Activated CD4-positive, alpha-beta T cell treated with anti-CD3 and anti-CD28 coated beads for 36 hours (primary cell): Measurements from ENCODE around the gene FXYD5. TPM values are rescaled to one million over a fixed set of nuclear protein-coding genes. Genes with fewer than 3 reads are reported as not detected.

ENCODE experiments used
- ATAC-seq: fragments of 200-7000 bp; cut with Tn5 transposase; one replicate; pipeline ENCODE4 v1.10.0; 2021; ENCODE audit warnings: mild to moderate bottlenecking, moderate library complexity
- CTCF ChIA-PET: fragments of 350-600 bp; sonication (Branson Sonifier 250); formaldehyde crosslinking; loops from one replicate; lab custom pipeline; 2021; ENCODE audit warnings: antibody characterized with exemption; lab: Charles Lee
- POLR2A ChIA-PET: fragments of 350-600 bp; sonication (Branson Sonifier 250); formaldehyde crosslinking; loops from one replicate; lab custom pipeline; 2021; ENCODE audit warnings: antibody characterized with exemption, inconsistent platforms; lab: Charles Lee
- DNase-seq: peaks from one replicate; pipeline ENCODE4 v3.0.0-alpha.2; 2020
- H3K27ac Mint-ChIP-seq: one replicate; pipeline ENCODE4 v1.8.0; 2021; ENCODE audit warnings: mixed read lengths
- H3K27me3 Mint-ChIP-seq: one replicate; pipeline ENCODE4 v1.8.0; 2021; ENCODE audit warnings: mixed read lengths
- H3K36me3 Mint-ChIP-seq: one replicate; pipeline ENCODE4 v1.8.0; 2021; ENCODE audit warnings: low read depth, mixed read lengths
- H3K4me1 Mint-ChIP-seq: one replicate; pipeline ENCODE4 v1.8.0; 2021; ENCODE audit warnings: mixed read lengths
- H3K4me3 Mint-ChIP-seq: one replicate; pipeline ENCODE4 v1.8.0; 2021; ENCODE audit warnings: mild to moderate bottlenecking, moderate library complexity, mixed read lengths
- H3K9me3 Mint-ChIP-seq: one replicate; pipeline ENCODE4 v1.8.0; 2021; ENCODE audit warnings: low read depth, mixed read lengths
- intact Hi-C, 2 experiments: fragments of 100-400 bp; cut with DNase I in 1 of 2; cut with micrococcal nuclease in 1 of 2; formaldehyde crosslinking; loops; one replicate each; pipeline versions ENCODE4 v1.14.2 to v1.15.1; 2022 to 2024; cut with DNase I, micrococcal nuclease
- total RNA-seq, 2 experiments: library from RNA; stranded (reverse); gene quantifications; one replicate each; pipeline ENCODE4 v1.2.3, GENCODE V29; 2021

The FXYD5 gene
- total RNA-seq, 2 experiments from 2014 or later = 261 to 358 TPM

DNA sequence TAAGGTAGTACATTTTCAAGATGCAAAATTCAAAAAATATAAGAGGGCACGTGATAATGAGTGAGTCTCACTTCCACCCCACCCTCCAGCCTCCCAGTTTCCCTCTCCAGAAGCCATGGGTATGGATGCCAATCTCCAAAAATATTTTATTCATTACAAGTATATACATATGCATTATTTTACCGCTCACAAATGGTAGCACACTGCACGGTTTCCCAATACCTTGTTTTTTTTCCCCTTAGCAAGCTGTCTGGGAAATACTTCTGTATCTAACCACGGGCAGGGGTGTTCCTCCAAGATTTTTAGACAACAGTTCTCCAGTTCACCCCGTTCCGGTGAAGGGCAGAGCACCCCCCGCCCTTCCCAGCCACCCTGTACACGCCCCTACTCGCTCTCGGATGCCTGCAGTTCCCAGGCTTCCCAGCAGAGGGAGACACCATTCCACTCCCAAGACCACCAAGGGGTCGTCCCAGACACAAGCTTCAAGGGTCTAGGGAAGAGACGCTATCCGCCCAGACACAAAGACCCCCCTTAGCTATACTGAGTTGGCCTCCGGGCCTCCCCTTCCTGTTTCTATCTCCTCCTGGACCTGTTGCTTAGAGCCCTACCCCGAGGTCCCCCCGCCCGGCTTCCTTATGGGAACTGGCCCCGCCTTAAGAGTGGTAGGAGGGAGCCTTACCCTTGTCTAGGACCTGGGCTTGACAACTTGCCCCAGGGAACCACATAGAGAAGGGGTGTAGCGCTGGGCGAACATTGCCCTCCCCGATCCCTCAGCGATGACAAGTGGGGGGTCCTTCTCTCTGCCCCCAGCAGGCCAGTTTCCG is 40.0 kb upstream of the FXYD5 start:
- ChIA-PET CTCF (interaction anchor here (0.6 to 1.0 kb wide), 8 partner anchors 10 to 529 kb away, joined by 3 to 8 read pairs (median 3); no protein-coding TSS in a partner anchor), POLR2A (no interaction called here)
- ATAC-seq = peak; percentile 90
- H3K9me3 Mint-ChIP-seq = no peaks in the 10 kb centered on the region
- DNase-seq = peak; percentile 80
- no peaks in the 10 kb centered on the region for H3K36me3 Mint-ChIP-seq
- H3K4me3 Mint-ChIP-seq = no peak overlapping the region
- intact Hi-C loops = loop anchor here in 1 of 2 experiments (1.0 kb wide), 1 partner anchor 27 kb away; no protein-coding TSS in a partner anchor
- peaks cover 6% of the 10 kb centered on the region for H3K4me1 Mint-ChIP-seq
- no peaks in the 10 kb centered on the region for H3K27me3 Mint-ChIP-seq
- H3K27ac Mint-ChIP-seq = no peak overlapping the region

- no peaks in the 10 kb centered on the region for H3K9me3 Mint-ChIP-seq
- ATAC-seq = no peak
- no peak within 1 kb of the TSS for H3K4me3 Mint-ChIP-seq
- no peaks in the 10 kb centered on the region for H3K27me3 Mint-ChIP-seq
- no peak within 1 kb of the TSS for H3K27ac Mint-ChIP-seq
- ChIA-PET CTCF (interaction anchor here (0.7 to 2.1 kb wide), 7 partner anchors 9 to 199 kb away, joined by 3 to 8 read pairs (median 4); no protein-coding TSS in a partner anchor), POLR2A (no interaction called here)
- peaks cover 6% of the 10 kb centered on the region for H3K4me1 Mint-ChIP-seq
- no peak for DNase-seq
- intact Hi-C loops = no loop called here
- H3K36me3 Mint-ChIP-seq = no peaks in the 10 kb centered on the region
Observed at GRCh38 chr19:35115177-35115951, 39.2 kb upstream of the FXYD5 start, which contains the start of gene FXYD3. Gene FXYD3, plus strand, starts transcription at chr19:35115823. Its CDS starts 3,554 bp downstream, at chr19:35119377.

GRCh38 chr19:35116072-35116801 is 38.3 kb upstream of the FXYD5 start:
- Mint-ChIP-seq H3K27ac (no peak overlapping the region), H3K27me3 (no peaks in the 10 kb centered on the region), H3K4me1 (peaks cover 6% of the 10 kb centered on the region), H3K9me3 (no peaks in the 10 kb centered on the region), H3K4me3 (no peak overlapping the region), H3K36me3 (no peaks in the 10 kb centered on the region)
- no peak for ATAC-seq
- ChIA-PET POLR2A (no interaction called here), CTCF (interaction anchor here (1.1 to 2.5 kb wide), 4 partner anchors 12 to 154 kb away, joined by 3 to 7 read pairs (median 6); no protein-coding TSS in a partner anchor)
- intact Hi-C loops = no loop called here
- DNase-seq = no peak

DNA sequence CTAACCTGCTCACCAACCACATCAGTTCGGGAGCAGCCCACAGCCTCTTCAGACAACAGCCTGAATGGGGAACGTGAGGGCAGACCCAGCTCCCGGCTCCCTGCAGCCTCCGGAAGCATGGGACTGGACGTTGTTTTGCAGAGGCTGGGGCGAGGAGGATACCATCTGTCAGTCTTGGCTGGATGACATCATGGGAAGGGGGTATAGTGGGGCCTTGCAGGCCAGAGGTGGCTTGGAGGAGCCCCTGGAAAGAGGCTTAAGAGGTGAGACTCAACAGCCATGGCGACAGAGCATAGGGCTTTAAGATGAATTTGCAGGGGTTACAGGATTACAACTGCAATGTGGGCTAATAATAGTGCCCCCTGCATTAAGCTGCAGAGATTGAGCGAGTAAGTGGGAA is 37.4 kb upstream of the FXYD5 start:
- intact Hi-C loops = no loop called here
- DNase-seq (no peak), ATAC-seq (no peak)
- no peaks in the 10 kb centered on the region for H3K9me3 Mint-ChIP-seq
- H3K4me1 Mint-ChIP-seq = peaks cover 6% of the 10 kb centered on the region
- no peak overlapping the region for H3K4me3 Mint-ChIP-seq
- H3K27me3 Mint-ChIP-seq = no peaks in the 10 kb centered on the region
- no peak overlapping the region for H3K27ac Mint-ChIP-seq
- ChIA-PET CTCF (interaction anchor here (0.9 to 2.5 kb wide), 5 partner anchors 11 to 153 kb away, joined by 3 to 7 read pairs (median 5); no protein-coding TSS in a partner anchor), POLR2A (no interaction called here)
- no peaks in the 10 kb centered on the region for H3K36me3 Mint-ChIP-seq

DNA sequence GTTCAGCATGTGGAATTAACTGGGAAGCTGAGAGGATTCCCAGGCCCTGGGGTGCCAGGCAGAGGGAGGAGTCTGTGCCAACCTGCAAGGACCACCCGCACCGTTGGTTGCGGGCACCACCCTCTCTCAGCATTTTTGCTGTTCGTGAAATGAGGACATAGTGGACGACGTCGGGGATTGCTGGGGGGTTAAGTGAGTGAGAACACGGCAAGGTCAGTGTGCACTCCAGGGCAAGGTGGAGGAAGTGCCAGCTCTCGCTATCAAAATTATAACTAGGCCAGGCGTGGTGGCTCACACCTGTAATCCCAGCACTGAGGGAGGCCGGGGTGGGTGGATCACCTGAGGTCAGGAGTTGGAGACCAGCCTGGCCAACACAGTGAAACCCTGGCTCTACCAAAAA is 36.7 kb upstream of the FXYD5 start:
- Mint-ChIP-seq H3K9me3 (no peaks in the 10 kb centered on the region), H3K27me3 (no peaks in the 10 kb centered on the region), H3K36me3 (no peaks in the 10 kb centered on the region), H3K27ac (no peak overlapping the region), H3K4me1 (peaks cover 6% of the 10 kb centered on the region), H3K4me3 (no peak overlapping the region)
- intact Hi-C loops = no loop called here
- DNase-seq (no peak), ATAC-seq (no peak)
- CTCF ChIA-PET = interaction anchor here (0.6 to 2.5 kb wide), 5 partner anchors 24 to 106 kb away, joined by 3 to 7 read pairs (median 5); no protein-coding TSS in a partner anchor
- POLR2A ChIA-PET = no interaction called here

GRCh38 chr19:35118268-35119020 is 36.1 kb upstream of the FXYD5 start:
- ATAC-seq = no peak
- intact Hi-C loops = no loop called here
- ChIA-PET POLR2A (no interaction called here), CTCF (interaction anchor here (0.6 to 2.5 kb wide), 3 partner anchors 23 to 107 kb away, joined by 4 to 7 read pairs (median 5); no protein-coding TSS in a partner anchor)
- DNase-seq = no peak
- Mint-ChIP-seq H3K27ac (no peak overlapping the region), H3K36me3 (no peaks in the 10 kb centered on the region), H3K4me1 (peaks cover 6% of the 10 kb centered on the region), H3K27me3 (no peaks in the 10 kb centered on the region), H3K9me3 (no peaks in the 10 kb centered on the region), H3K4me3 (no peak overlapping the region)

DNA sequence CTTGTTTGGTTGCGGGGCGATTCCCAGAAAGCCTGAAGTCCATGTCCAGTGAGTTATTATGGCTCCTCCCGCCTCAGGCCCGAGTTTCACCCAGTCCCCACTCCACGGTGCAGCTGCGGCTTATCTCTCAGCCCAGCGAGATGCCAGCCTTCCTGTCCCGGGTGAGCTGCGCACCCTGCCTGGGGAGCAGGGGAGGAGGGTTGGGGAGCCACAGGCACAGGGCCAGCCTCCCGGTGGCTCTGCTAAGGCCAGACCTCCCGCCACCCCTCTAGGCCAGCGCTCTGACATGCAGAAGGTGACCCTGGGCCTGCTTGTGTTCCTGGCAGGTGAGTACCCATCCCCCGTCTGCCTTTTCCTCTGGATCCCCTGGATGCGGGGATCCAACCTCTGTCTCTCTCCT is 35.4 kb upstream of the FXYD5 start:
- no peaks in the 10 kb centered on the region for H3K27me3 Mint-ChIP-seq
- ATAC-seq = no peak
- POLR2A ChIA-PET = no interaction called here
- CTCF ChIA-PET = interaction anchor here (0.6 kb wide), 1 partner anchor 41 kb away, joined by 3 read pairs; no protein-coding TSS in a partner anchor
- peaks cover 10% of the 10 kb centered on the region for H3K4me1 Mint-ChIP-seq
- DNase-seq = no peak
- H3K36me3 Mint-ChIP-seq = no peaks in the 10 kb centered on the region
- no peak overlapping the region for H3K27ac Mint-ChIP-seq
- H3K4me3 Mint-ChIP-seq = no peak overlapping the region
- intact Hi-C loops = no loop called here
- no peaks in the 10 kb centered on the region for H3K9me3 Mint-ChIP-seq

DNA sequence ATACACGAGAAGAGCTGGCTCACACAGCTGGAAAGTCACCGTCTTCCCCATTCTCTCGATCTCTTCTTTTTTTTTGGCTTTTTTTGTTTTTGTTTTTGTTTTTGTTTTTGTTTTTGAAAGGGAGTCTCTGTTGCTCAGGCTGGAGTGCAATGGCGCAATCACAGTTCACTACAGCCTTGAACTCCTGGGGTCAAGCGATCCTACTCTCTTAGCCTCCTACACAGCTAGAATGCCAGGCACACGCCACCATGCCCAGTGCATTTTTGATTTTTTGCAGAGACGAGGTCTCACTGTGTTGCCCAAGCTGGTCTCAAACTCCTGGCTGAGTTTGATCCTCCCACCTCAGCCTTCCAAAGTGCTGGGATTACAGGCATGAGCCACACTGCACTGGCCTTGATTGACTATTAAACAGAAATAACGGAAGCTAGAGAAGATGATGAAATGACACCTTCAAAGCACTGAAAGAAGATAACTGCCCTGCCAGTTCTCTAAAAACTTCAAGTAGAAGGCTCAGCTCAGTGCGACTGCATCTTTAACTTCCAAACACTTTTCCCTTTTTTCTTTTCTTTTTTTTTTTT is 34.9 kb upstream of the FXYD5 start:
- ATAC-seq (no peak), DNase-seq (no peak)
- H3K4me1 Mint-ChIP-seq = peaks cover 12% of the 10 kb centered on the region
- no peaks in the 10 kb centered on the region for H3K27me3 Mint-ChIP-seq
- CTCF ChIA-PET = interaction anchor here (0.6 kb wide), 1 partner anchor 40 kb away, joined by 3 read pairs; no protein-coding TSS in a partner anchor
- no peaks in the 10 kb centered on the region for H3K9me3 Mint-ChIP-seq
- H3K27ac Mint-ChIP-seq = no peak overlapping the region
- no peak overlapping the region for H3K4me3 Mint-ChIP-seq
- intact Hi-C loops = no loop called here
- no peaks in the 10 kb centered on the region for H3K36me3 Mint-ChIP-seq
- POLR2A ChIA-PET = no interaction called here

GRCh38 chr19:35120492-35120891 is 34.0 kb upstream of the FXYD5 start:
- ChIA-PET POLR2A (no interaction called here), CTCF (no interaction called here)
- no peaks in the 10 kb centered on the region for H3K27me3 Mint-ChIP-seq
- no peak for DNase-seq
- H3K27ac Mint-ChIP-seq = no peak overlapping the region
- H3K4me3 Mint-ChIP-seq = no peak overlapping the region
- intact Hi-C loops = no loop called here
- H3K4me1 Mint-ChIP-seq = peaks cover 13% of the 10 kb centered on the region
- H3K36me3 Mint-ChIP-seq = no peaks in the 10 kb centered on the region
- no peaks in the 10 kb centered on the region for H3K9me3 Mint-ChIP-seq
- ATAC-seq = no peak

DNA sequence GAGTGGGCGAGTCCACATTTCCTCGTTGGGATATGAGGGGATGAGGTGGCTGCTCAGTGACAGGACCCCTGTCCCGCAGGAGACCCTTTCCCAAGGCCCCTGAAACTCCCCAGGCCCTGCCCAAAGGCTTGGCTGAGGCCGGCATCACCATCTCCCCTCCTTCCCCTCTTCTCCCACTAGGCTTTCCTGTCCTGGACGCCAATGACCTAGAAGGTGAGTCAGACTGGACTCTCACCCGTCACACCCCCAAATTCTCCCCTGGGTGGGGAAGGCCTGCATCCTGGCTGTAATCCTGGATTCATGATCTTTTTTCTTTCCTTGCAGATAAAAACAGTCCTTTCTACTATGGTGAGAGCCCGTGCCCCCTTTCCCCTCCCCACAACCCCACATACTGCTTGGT is 33.6 kb upstream of the FXYD5 start:
- POLR2A ChIA-PET = no interaction called here
- H3K9me3 Mint-ChIP-seq = no peaks in the 10 kb centered on the region

More for the DNA sequence above, 33.6 kb upstream of the FXYD5 start:
- intact Hi-C loops = no loop called here
- no peaks in the 10 kb centered on the region for H3K36me3 Mint-ChIP-seq
- peaks cover 13% of the 10 kb centered on the region for H3K4me1 Mint-ChIP-seq
- DNase-seq (no peak), ATAC-seq (no peak)
- no peak overlapping the region for H3K27ac Mint-ChIP-seq
- H3K27me3 Mint-ChIP-seq = no peaks in the 10 kb centered on the region
- CTCF ChIA-PET = no interaction called here
- H3K4me3 Mint-ChIP-seq = no peak overlapping the region
